OCI-LY1 (cell line): ENCODE measurements around the gene SUN2.

Experiments used
- H2AFZ ChIP-seq: fragments of 200-600 bp; sonication (generic), shearing (Covaris generic); 2 replicates; pipeline ENCODE4 v1.6.0; 2014; ENCODE audit warnings: antibody characterized with exemption, mild to moderate bottlenecking, low read length
- H3F3A ChIP-seq: fragments of 200-600 bp; sonication (generic), shearing (Covaris generic); 2 replicates; pipeline ENCODE4 v1.6.0; 2014; ENCODE audit warnings: mild to moderate bottlenecking, antibody characterized with exemption, low read length, moderate library complexity; ENCODE audit not compliant: insufficient read depth
- H3K27ac ChIP-seq: fragments of 200-600 bp; sonication (generic); 2 replicates; pipeline ENCODE4 v1.5.1; 2014; ENCODE audit warnings: low read length, mixed run types, mild to moderate bottlenecking, low read depth; ENCODE audit not compliant: poor library complexity, severe bottlenecking
- H3K27me3 ChIP-seq: fragments of 200-600 bp; sonication (generic); 2 replicates; pipeline ENCODE4 v1.6.0; 2014; ENCODE audit warnings: antibody characterized with exemption, mild to moderate bottlenecking, low read length, moderate library complexity; ENCODE audit not compliant: insufficient read depth
- H3K36me3 ChIP-seq: fragments of 200-600 bp; sonication (generic); 2 replicates; pipeline ENCODE4 v1.6.1; 2014; ENCODE audit warnings: mild to moderate bottlenecking, antibody characterized with exemption, low read length, moderate library complexity, mixed read lengths; ENCODE audit not compliant: insufficient read depth
- H3K4me1 ChIP-seq: fragments of 200-600 bp; sonication (generic); 2 replicates; pipeline ENCODE4 v1.5.1; 2014; ENCODE audit warnings: mild to moderate bottlenecking, low read length, moderate library complexity; ENCODE audit not compliant: insufficient read depth, severe bottlenecking
- H3K4me2 ChIP-seq: fragments of 200-600 bp; sonication (generic), shearing (Covaris generic); 2 replicates; pipeline ENCODE4 v1.6.1; 2014; ENCODE audit warnings: low read length
- H3K4me3 ChIP-seq: fragments of 200-600 bp; sonication (generic); 2 replicates; pipeline ENCODE4 v1.5.1; 2014; ENCODE audit warnings: low read length, low read depth, mild to moderate bottlenecking, mixed read lengths; ENCODE audit not compliant: poor library complexity, severe bottlenecking
- H3K79me2 ChIP-seq: fragments of 200-600 bp; shearing (Covaris generic); 2 replicates; pipeline ENCODE4 v1.6.1; 2016; ENCODE audit warnings: mixed run types, low read length, mixed read lengths; ENCODE audit not compliant: insufficient read depth
- H3K9ac ChIP-seq: fragments of 200-600 bp; sonication (generic), shearing (Covaris generic); 2 replicates; pipeline ENCODE4 v1.6.1; 2014; ENCODE audit warnings: mild to moderate bottlenecking, low read length, mixed read lengths
- H3K9me2 ChIP-seq: fragments of 200-600 bp; sonication (generic), shearing (Covaris generic); 2 replicates; pipeline ENCODE4 v1.6.1; 2014; ENCODE audit warnings: low read depth, mild to moderate bottlenecking, low read length, mixed read lengths
- H3K9me3 ChIP-seq: fragments of 200-600 bp; shearing (Covaris generic); 2 replicates; pipeline ENCODE4 v1.6.1; 2014; ENCODE audit warnings: low read length, mixed read lengths
- H4K20me1 ChIP-seq: fragments of 200-600 bp; sonication (generic), shearing (Covaris generic); 2 replicates; pipeline ENCODE4 v1.6.0; 2016; ENCODE audit warnings: mild to moderate bottlenecking, low read length; ENCODE audit not compliant: insufficient read depth
- EZH2 ChIP-seq: fragments of 200-600 bp; sonication (generic), shearing (Covaris generic); IDR thresholded peaks from 2 replicates; pipeline ENCODE4 v1.8.0; 2017; ENCODE audit warnings: borderline replicate concordance, mixed run types, mild to moderate bottlenecking, antibody characterized with exemption, low read length, moderate library complexity, mixed read lengths
- TF ChIP-seq, protein P1 (sequence below): fragments of 200-600 bp; sonication (generic), shearing (Covaris generic); IDR thresholded peaks from 2 replicates; pipeline ENCODE4 v1.5.1; 2017; ENCODE audit warnings: mild to moderate bottlenecking, antibody characterized with exemption, low read length, moderate library complexity, mixed read lengths

Gene SUN2

DNA sequence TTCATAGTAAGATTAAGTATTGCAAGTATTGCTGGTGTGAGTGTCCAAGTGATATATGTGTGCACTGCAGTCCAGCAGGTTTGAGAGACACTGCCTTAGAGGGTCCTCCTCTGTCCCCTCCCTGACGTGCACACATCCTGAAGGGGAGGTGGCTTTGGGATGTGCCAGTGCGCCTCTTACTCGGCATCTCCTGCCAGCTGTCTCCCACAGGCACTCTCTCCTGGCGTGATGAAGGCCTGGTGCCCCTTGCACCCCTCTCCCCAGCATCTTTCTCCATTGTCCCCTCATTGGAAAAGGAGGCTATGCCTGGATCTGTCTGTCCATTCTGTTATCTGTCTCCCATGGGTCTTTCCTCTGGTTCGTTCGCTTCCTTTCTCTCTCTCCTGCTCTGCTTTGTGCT lies 25.9 kb downstream of the SUN2 start:
- Histone ChIP-seq H2AFZ (no peak overlapping the region), H3K9me3 (no peaks in the 10 kb centered on the region), H3K27ac (no peak overlapping the region), H3F3A (no peaks in the 10 kb centered on the region), H3K79me2 (no peaks in the 10 kb centered on the region), H3K4me1 (no peaks in the 10 kb centered on the region), H3K9me2 (no peaks in the 10 kb centered on the region), H3K36me3 (peaks cover 79% of the 10 kb centered on the region), H3K27me3 (no peaks in the 10 kb centered on the region), H3K4me2 (no peak overlapping the region), H3K9ac (no peak overlapping the region), H3K4me3 (no peak overlapping the region), H4K20me1 (no peaks in the 10 kb centered on the region)
- TF ChIP-seq EZH2: no peak
- TF ChIP-seq, protein P1, sequence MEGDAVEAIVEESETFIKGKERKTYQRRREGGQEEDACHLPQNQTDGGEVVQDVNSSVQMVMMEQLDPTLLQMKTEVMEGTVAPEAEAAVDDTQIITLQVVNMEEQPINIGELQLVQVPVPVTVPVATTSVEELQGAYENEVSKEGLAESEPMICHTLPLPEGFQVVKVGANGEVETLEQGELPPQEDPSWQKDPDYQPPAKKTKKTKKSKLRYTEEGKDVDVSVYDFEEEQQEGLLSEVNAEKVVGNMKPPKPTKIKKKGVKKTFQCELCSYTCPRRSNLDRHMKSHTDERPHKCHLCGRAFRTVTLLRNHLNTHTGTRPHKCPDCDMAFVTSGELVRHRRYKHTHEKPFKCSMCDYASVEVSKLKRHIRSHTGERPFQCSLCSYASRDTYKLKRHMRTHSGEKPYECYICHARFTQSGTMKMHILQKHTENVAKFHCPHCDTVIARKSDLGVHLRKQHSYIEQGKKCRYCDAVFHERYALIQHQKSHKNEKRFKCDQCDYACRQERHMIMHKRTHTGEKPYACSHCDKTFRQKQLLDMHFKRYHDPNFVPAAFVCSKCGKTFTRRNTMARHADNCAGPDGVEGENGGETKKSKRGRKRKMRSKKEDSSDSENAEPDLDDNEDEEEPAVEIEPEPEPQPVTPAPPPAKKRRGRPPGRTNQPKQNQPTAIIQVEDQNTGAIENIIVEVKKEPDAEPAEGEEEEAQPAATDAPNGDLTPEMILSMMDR: no peak

DNA sequence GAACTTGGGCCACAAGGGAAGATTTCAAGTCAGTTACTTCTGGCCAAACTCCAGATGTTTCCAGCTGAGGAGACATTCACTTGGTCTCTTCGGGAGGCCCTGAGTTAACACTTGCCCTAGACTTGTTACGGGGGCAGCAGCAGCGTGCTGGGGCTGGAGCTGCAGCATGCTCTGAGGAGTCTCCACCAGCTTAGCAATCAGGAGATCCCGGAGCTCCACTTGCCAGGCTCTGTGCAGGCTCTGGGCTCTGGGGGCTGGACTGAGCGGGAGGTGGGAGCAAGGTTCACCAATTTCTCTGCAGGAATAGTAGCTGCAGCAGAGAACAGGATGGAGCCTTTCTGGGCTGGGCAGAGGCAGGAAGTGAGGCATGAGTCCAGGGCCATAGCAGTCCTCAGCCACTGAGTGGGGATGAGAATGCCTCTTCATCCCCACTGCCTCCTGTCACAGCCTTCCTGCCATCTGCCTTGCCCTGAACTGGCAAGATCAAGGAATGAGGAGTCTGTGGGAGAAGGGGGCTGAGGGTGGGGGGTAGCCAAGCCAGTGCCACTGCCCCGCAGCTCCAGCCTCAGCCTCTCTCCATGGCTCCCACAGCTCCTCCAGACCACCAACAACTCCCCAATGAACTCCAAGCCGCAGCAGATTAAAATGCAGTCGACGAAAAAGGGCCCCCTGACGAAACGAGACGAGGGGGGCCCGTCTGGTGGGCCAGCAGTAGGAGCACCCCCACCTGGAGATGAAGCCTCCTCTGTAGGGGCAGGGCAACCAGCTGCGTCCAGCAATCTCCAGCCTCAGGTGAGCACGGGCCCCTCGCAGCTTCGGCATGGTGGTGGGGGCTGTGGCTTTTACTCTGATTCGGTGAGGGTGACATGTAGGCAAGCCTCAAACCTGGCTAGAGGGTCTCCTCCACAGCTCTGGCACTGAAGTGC lies 26.7 kb downstream of the SUN2 start:
- Histone ChIP-seq H3K4me2 (no peak overlapping the region), H4K20me1 (no peaks in the 10 kb centered on the region), H3K27me3 (no peaks in the 10 kb centered on the region), H3K9me3 (no peaks in the 10 kb centered on the region), H3K79me2 (no peaks in the 10 kb centered on the region), H3K9me2 (no peaks in the 10 kb centered on the region), H3K27ac (no peak overlapping the region), H3K4me1 (no peaks in the 10 kb centered on the region), H3K9ac (no peak overlapping the region), H2AFZ (no peak overlapping the region), H3F3A (no peaks in the 10 kb centered on the region), H3K36me3 (peaks cover 79% of the 10 kb centered on the region), H3K4me3 (no peak overlapping the region)
- TF ChIP-seq EZH2: no peak
- TF ChIP-seq, protein P1: no peak

DNA sequence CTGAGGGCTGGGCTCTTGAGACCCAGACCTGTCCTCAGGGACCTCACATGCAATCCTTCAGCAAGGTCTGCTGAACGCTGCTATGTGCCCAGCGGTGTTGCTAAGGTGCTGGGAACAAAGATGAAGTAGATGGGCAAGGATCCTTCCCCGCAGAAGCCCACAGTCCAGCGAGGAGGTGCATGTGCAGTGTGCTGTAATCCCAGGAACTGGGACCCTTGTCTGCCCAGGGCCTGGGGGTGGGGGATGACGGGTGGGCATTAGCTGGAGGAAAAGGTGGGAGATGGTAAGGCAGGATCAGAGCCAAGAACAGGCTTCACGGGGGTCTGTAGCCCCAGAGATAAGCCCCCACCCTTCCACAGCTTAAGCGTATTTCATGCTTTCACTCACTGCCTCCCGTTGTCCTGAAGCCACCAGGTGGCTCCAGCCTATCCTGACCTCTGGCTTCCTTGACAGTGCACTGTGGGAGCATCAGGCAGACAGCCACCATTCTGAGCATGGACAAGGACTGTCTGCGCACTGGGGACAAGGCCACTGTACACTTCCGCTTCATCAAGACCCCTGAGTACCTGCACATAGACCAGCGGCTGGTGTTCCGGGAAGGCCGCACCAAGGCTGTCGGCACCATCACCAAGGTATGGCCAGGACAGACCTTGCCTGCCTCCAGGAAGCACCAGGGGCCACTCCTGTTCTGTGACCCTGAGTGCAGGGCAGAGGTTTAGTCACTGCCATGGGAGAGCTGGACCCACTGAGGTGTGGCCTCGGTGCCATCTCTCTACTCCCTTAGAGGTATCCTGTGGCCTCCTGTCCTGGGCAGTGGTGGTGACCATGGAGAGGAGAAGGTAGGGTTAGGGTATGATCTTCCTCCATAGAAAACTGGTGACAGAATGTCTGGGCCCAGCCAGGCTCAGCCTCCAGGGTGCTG lies 28.0 kb downstream of the SUN2 start:
- TF ChIP-seq, protein P1: no peak
- no peak for TF ChIP-seq EZH2
- Histone ChIP-seq H3K4me1 (no peaks in the 10 kb centered on the region), H3K4me2 (no peak overlapping the region), H3K36me3 (peaks cover 84% of the 10 kb centered on the region), H3K9ac (no peak overlapping the region), H2AFZ (no peak overlapping the region), H3K27ac (no peak overlapping the region), H3K79me2 (no peaks in the 10 kb centered on the region), H3F3A (no peaks in the 10 kb centered on the region), H3K9me2 (no peaks in the 10 kb centered on the region), H3K27me3 (no peaks in the 10 kb centered on the region), H3K9me3 (no peaks in the 10 kb centered on the region), H4K20me1 (no peaks in the 10 kb centered on the region), H3K4me3 (no peak overlapping the region)
